Trophoblast cell (in vitro differentiated cells and primary cell): ENCODE data around the gene CEP83.

Source experiments
- DNase-seq, 2 donors: peaks; one replicate each; pipeline ENCODE4 v3.0.0-alpha.2; 2016
- H2AFZ ChIP-seq: 2 replicates; pipeline ENCODE4 v1.6.1; 2013; ENCODE audit warnings: low read length, moderate library complexity, mild to moderate bottlenecking; ENCODE audit not compliant: insufficient read depth, poor library complexity
- H2AK5ac ChIP-seq: 2 replicates; pipeline ENCODE4 v1.6.1; 2013; ENCODE audit warnings: mild to moderate bottlenecking, low read length
- H2BK120ac ChIP-seq: 2 replicates; pipeline ENCODE4 v1.6.1; 2013; ENCODE audit warnings: low read length, mild to moderate bottlenecking, moderate library complexity; ENCODE audit not compliant: insufficient read depth, poor library complexity
- H2BK12ac ChIP-seq: 2 replicates; pipeline ENCODE4 v1.6.1; 2013; ENCODE audit warnings: mild to moderate bottlenecking, low read length, moderate library complexity
- H2BK5ac ChIP-seq: 2 replicates; pipeline ENCODE4 v1.6.1; 2013; ENCODE audit warnings: low read length, low read depth, moderate library complexity, mild to moderate bottlenecking; ENCODE audit not compliant: poor library complexity
- H3K14ac ChIP-seq: 2 replicates; pipeline ENCODE4 v1.6.1; 2013; ENCODE audit warnings: mild to moderate bottlenecking, low read length
- H3K18ac ChIP-seq: 2 replicates; pipeline ENCODE4 v1.6.1; 2013; ENCODE audit warnings: mild to moderate bottlenecking, low read length
- H3K23ac ChIP-seq: 2 replicates; pipeline ENCODE4 v1.6.1; 2013; ENCODE audit warnings: low read length
- H3K27ac ChIP-seq: 2 replicates; pipeline ENCODE4 v1.5.1; 2013; ENCODE audit warnings: low read depth, mild to moderate bottlenecking, inconsistent platforms, low read length, moderate library complexity
- H3K27me3 ChIP-seq: 2 replicates; pipeline ENCODE4 v1.6.1; 2013; ENCODE audit warnings: inconsistent platforms, mild to moderate bottlenecking, low read length, moderate library complexity; ENCODE audit not compliant: insufficient read depth
- H3K36me3 ChIP-seq, 2 experiments: 1 replicate in 1 of 2; 2 replicates in 1 of 2; pipeline ENCODE4 v1.6.1; 2013; ENCODE audit warnings: low read length in 2 of 2, mild to moderate bottlenecking in 2 of 2, moderate library complexity in 1 of 2; ENCODE audit not compliant: insufficient read depth in 2 of 2, control insufficient read depth in 1 of 2
- H3K4ac ChIP-seq: 2 replicates; pipeline ENCODE4 v1.6.1; 2013; ENCODE audit warnings: low read depth, mild to moderate bottlenecking, low read length, moderate library complexity
- H3K4me1 ChIP-seq, 2 experiments: 1 replicate in 1 of 2; 2 replicates in 1 of 2; pipeline ENCODE4 v1.6.1; 2013; ENCODE audit warnings: low read length in 2 of 2, mild to moderate bottlenecking in 2 of 2, moderate library complexity in 1 of 2; ENCODE audit not compliant: insufficient read depth in 2 of 2, control insufficient read depth in 1 of 2
- H3K4me2 ChIP-seq: 2 replicates; pipeline ENCODE4 v1.6.1; 2013; ENCODE audit warnings: inconsistent platforms, mild to moderate bottlenecking, low read length, moderate library complexity
- H3K4me3 ChIP-seq: 2 replicates; pipeline ENCODE4 v1.5.1; 2013; ENCODE audit warnings: mild to moderate bottlenecking, low read depth, low read length, inconsistent platforms
- H3K79me1 ChIP-seq: one replicate; pipeline ENCODE4 v1.6.1; 2013; ENCODE audit warnings: low read length
- H3K79me2 ChIP-seq: 2 replicates; pipeline ENCODE4 v1.6.1; 2013; ENCODE audit warnings: low read length, mild to moderate bottlenecking; ENCODE audit not compliant: control insufficient read depth, insufficient read depth, poor library complexity
- H3K9ac ChIP-seq: 2 replicates; pipeline ENCODE4 v1.6.1; 2013; ENCODE audit warnings: mild to moderate bottlenecking, low read length
- H3K9me3 ChIP-seq: 2 replicates; pipeline ENCODE4 v1.6.1; 2013; ENCODE audit warnings: low read depth, mild to moderate bottlenecking, control low read depth, inconsistent platforms, low read length; ENCODE audit not compliant: insufficient read depth
- H4K12ac ChIP-seq: 2 replicates; pipeline ENCODE4 v1.6.1; 2013; ENCODE audit warnings: low read depth, mild to moderate bottlenecking, low read length, moderate library complexity
- H4K8ac ChIP-seq: 2 replicates; pipeline ENCODE4 v1.6.1; 2013; ENCODE audit warnings: low read depth, mild to moderate bottlenecking, low read length, moderate library complexity
- H4K91ac ChIP-seq: one replicate; pipeline ENCODE4 v1.6.1; 2013; ENCODE audit warnings: low read depth, mild to moderate bottlenecking, low read length, moderate library complexity
- WGBS: extraction: QIAGEN DNeasy Blood & Tissue Kit; methylation state at CpG from one replicate; pipeline ENCODE4 v1.1.7; 2013; ENCODE audit warnings: missing lambda C conversion rate; ENCODE audit not compliant: insufficient read length, insufficient coverage; ENCODE audit errors: extremely low coverage; 5-methylcytosine and 5-hydroxymethylcytosine counted together

Gene CEP83

GRCh38 chr12:94503619-94504018 is 44.0 kb upstream of the CEP83 start:
- H3K4ac ChIP-seq, result no peak overlapping the region

DNA sequence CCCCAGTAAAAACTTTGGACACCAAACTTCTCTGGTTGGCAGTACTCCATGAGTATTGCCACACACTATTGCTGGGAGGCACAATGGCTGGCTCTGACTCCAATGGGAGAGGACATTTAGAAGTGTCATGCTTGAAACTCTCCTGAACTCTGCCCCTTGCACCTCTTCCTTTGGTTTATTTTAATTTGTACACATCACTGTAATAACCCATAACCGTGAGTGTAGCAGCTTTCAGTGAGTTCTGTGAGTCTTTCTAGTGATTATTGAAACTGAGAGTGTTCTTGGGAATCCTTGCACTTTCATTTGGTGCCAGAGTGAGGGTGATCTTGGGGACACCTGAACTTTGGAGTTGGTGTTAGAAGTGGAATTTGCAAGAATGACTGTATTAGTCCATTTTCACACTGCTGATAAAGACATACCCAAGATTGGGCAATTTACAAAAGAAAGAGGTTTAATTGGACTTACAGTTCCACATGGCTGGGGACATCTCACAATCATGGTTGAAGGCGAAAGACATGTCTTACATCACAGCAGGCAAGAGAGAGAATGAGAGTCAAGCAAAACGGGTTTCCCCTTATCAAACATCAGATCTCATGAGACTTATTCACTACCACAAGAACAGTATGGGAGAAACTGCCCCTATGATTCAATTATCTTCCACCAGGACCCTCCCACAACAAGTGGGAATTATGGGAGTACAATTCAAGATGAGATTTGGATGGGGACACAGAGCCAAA is 41.3 kb upstream of the CEP83 start:
- H4K91ac ChIP-seq, result no peak overlapping the region
- no peaks in the 10 kb centered on the region for H3K79me2 ChIP-seq
- H3K4me2 ChIP-seq, result no peak overlapping the region
- H2BK120ac ChIP-seq, result no peak overlapping the region
- no peaks in the 10 kb centered on the region for H3K79me1 ChIP-seq
- no peak overlapping the region for H3K4ac ChIP-seq
- no peak overlapping the region for H3K14ac ChIP-seq
- no peak overlapping the region for H2AFZ ChIP-seq
- no peak for DNase-seq
- no peak overlapping the region for H3K9ac ChIP-seq
- H4K8ac ChIP-seq, result no peak overlapping the region
- no peaks in the 10 kb centered on the region for H3K36me3 ChIP-seq
- peaks cover 4% of the 10 kb centered on the region for H3K9me3 ChIP-seq
- H3K18ac ChIP-seq, result no peak overlapping the region
- no peak overlapping the region for H2AK5ac ChIP-seq
- no peak overlapping the region for H2BK5ac ChIP-seq
- no peak overlapping the region for H3K27ac ChIP-seq
- H3K4me1 ChIP-seq, result no peaks in the 10 kb centered on the region
- no peaks in the 10 kb centered on the region for H3K27me3 ChIP-seq
- no peak overlapping the region for H3K23ac ChIP-seq
- H3K4me3 ChIP-seq, result no peak overlapping the region
- WGBS, result no CpG with 5 or more reads among the region's 3 CpGs
- no peak overlapping the region for H4K12ac ChIP-seq
- no peak overlapping the region for H2BK12ac ChIP-seq

More at GRCh38 chr12:94503619-94504018, 44.0 kb upstream of the CEP83 start:
- Histone ChIP-seq H2BK12ac (no peak overlapping the region), H3K27me3 (no peaks in the 10 kb centered on the region), H3K4me2 (no peak overlapping the region), H3K79me1 (no peaks in the 10 kb centered on the region), H3K23ac (no peak overlapping the region), H3K36me3 (no peaks in the 10 kb centered on the region), H3K4me3 (no peak overlapping the region), H3K9me3 (no peaks in the 10 kb centered on the region), H3K14ac (no peak overlapping the region), H3K18ac (no peak overlapping the region), H2AFZ (no peak overlapping the region), H3K9ac (no peak overlapping the region), H3K79me2 (no peaks in the 10 kb centered on the region), H4K91ac (no peak overlapping the region), H4K12ac (no peak overlapping the region), H2AK5ac (no peak overlapping the region), H2BK5ac (no peak overlapping the region), H3K4me1 (no peaks in the 10 kb centered on the region), H3K27ac (no peak overlapping the region), H2BK120ac (no peak overlapping the region), H4K8ac (no peak overlapping the region)
- DNase-seq, result no peak
- no CpG with 5 or more reads among the region's 1 CpG for WGBS

GRCh38 chr12:94498698-94499097 is 39.0 kb upstream of the CEP83 start:
- H3K4me3 ChIP-seq, result no peak overlapping the region
- H3K27ac ChIP-seq, result no peak overlapping the region
- no peak overlapping the region for H3K9ac ChIP-seq
- H3K27me3 ChIP-seq, result no peaks in the 10 kb centered on the region
- peaks cover 4% of the 10 kb centered on the region for H3K9me3 ChIP-seq
- H2BK5ac ChIP-seq, result no peak overlapping the region
- no peak overlapping the region for H2BK12ac ChIP-seq
- no peak for DNase-seq
- WGBS, result no CpG with 5 or more reads among the region's 3 CpGs
- H4K8ac ChIP-seq, result no peak overlapping the region
- H3K14ac ChIP-seq, result no peak overlapping the region
- H3K79me1 ChIP-seq, result no peaks in the 10 kb centered on the region
- no peak overlapping the region for H2BK120ac ChIP-seq
- H3K79me2 ChIP-seq, result no peaks in the 10 kb centered on the region
- no peak overlapping the region for H4K91ac ChIP-seq
- H3K4me1 ChIP-seq, result no peaks in the 10 kb centered on the region
- no peak overlapping the region for H3K4ac ChIP-seq
- H2AK5ac ChIP-seq, result no peak overlapping the region
- H3K23ac ChIP-seq, result no peak overlapping the region
- no peak overlapping the region for H4K12ac ChIP-seq
- H3K18ac ChIP-seq, result no peak overlapping the region
- no peak overlapping the region for H3K4me2 ChIP-seq
- no peaks in the 10 kb centered on the region for H3K36me3 ChIP-seq
- H2AFZ ChIP-seq, result no peak overlapping the region

GRCh38 chr12:94498073-94498472 is 38.4 kb upstream of the CEP83 start:
- Histone ChIP-seq H3K14ac (no peak overlapping the region), H3K23ac (no peak overlapping the region), H3K79me1 (no peaks in the 10 kb centered on the region), H3K4me3 (no peak overlapping the region), H3K18ac (no peak overlapping the region), H2AK5ac (no peak overlapping the region), H2BK5ac (no peak overlapping the region), H2AFZ (no peak overlapping the region), H4K8ac (no peak overlapping the region), H4K91ac (no peak overlapping the region), H3K9me3 (peaks cover 4% of the 10 kb centered on the region), H2BK12ac (no peak overlapping the region), H2BK120ac (no peak overlapping the region), H4K12ac (no peak overlapping the region), H3K36me3 (no peaks in the 10 kb centered on the region), H3K4me1 (no peaks in the 10 kb centered on the region), H3K4me2 (no peak overlapping the region), H3K27ac (no peak overlapping the region), H3K9ac (no peak overlapping the region), H3K79me2 (no peaks in the 10 kb centered on the region), H3K4ac (no peak overlapping the region), H3K27me3 (no peaks in the 10 kb centered on the region)
- WGBS, result no CpG with 5 or more reads among the region's 8 CpGs
- DNase-seq, result peak in 1 of 2 donors; percentile 14
